GM18951 (cell line): ENCODE results near the gene AMH.

Experiments
- POLR2A ChIP-seq: IDR thresholded peaks from 4 replicates; pipeline ENCODE4 v1.6.1; 2011; ENCODE audit warnings: mild to moderate bottlenecking; ENCODE audit not compliant: insufficient read length, insufficient read depth; ENCODE audit errors: extremely low read depth
- in situ Hi-C: fragments of 300-500 bp; cut with MboI; formaldehyde crosslinking; loops from one replicate; pipeline ENCODE4 v1.12.0; 2022; ENCODE audit warnings: low sequenced_read_pairs, mixed read lengths, inconsistent platforms; ENCODE audit not compliant: unreplicated experiment

AMH gene

GRCh38 chr19:2269244-2270156 is 20.4 kb downstream of the AMH start:
- TF ChIP-seq POLR2A = peak; percentile 99
- in situ Hi-C loops = no loop called here

- in situ Hi-C loops = no loop called here
- no peak for TF ChIP-seq POLR2A
Measured at GRCh38 chr19:2270157-2270422, 21.0 kb downstream of the AMH start.

GRCh38 chr19:2270423-2271233 is 21.5 kb downstream of the AMH start:
- in situ Hi-C loops = no loop called here
- no peak for TF ChIP-seq POLR2A

- TF ChIP-seq POLR2A = no peak
- in situ Hi-C loops = no loop called here
Measured at GRCh38 chr19:2271234-2272103, 22.3 kb downstream of the AMH start.

- peak; percentile 53 for TF ChIP-seq POLR2A
- in situ Hi-C loops = no loop called here
Measured at GRCh38 chr19:2273356-2274184, 24.4 kb downstream of the AMH start.

GRCh38 chr19:2274185-2274711 is 25.1 kb downstream of the AMH start:
- no peak for TF ChIP-seq POLR2A
- in situ Hi-C loops = no loop called here

GRCh38 chr19:2274931-2275535 is 25.9 kb downstream of the AMH start:
- in situ Hi-C loops = loop anchor here (25.0 kb wide), 1 partner anchor 337 kb away; no protein-coding TSS in a partner anchor
- no peak for TF ChIP-seq POLR2A

- in situ Hi-C loops = loop anchor here (25.0 kb wide), 1 partner anchor 336 kb away; no protein-coding TSS in a partner anchor
Measured at GRCh38 chr19:2275588-2276428, 26.7 kb downstream of the AMH start.

GRCh38 chr19:2276429-2276986 is 27.4 kb downstream of the AMH start:
- in situ Hi-C loops = loop anchor here (25.0 kb wide), 1 partner anchor 336 kb away; no protein-coding TSS in a partner anchor

More at GRCh38 chr19:2275588-2276428, 26.7 kb downstream of the AMH start:
- no peak for TF ChIP-seq POLR2A

GRCh38 chr19:2277138-2277537 is 28.0 kb downstream of the AMH start:
- no peak for TF ChIP-seq POLR2A
- in situ Hi-C loops = loop anchor here (25.0 kb wide), 1 partner anchor 335 kb away; no protein-coding TSS in a partner anchor

More at GRCh38 chr19:2276429-2276986, 27.4 kb downstream of the AMH start:
- no peak for TF ChIP-seq POLR2A

- no peak for TF ChIP-seq POLR2A
- in situ Hi-C loops = loop anchor here (25.0 kb wide), 1 partner anchor 334 kb away; no protein-coding TSS in a partner anchor
Measured at GRCh38 chr19:2278459-2279158, 29.5 kb downstream of the AMH start.
